HCT116 (cell line): ENCODE data around the gene HYKK. TPM values are rescaled to one million over a fixed set of nuclear protein-coding genes. Genes with fewer than 3 reads are reported as not detected.

Source experiments
- ATAC-seq: fragments of 200-7000 bp; cut with Tn5 transposase; 2 replicates; pipeline ENCODE4 v1.9.1; 2020; ENCODE audit warnings: mild to moderate bottlenecking, moderate library complexity
- BruUV-seq: library from RNA; stranded (reverse); fragments of 400-500 nt; replicated peaks from 2 replicates; lab custom pipeline; 2021; lab: Mats Ljungman, UMichigan
- CTCF ChIA-PET: fragments of 300-600 bp; sonication (Branson Sonifier 250); formaldehyde crosslinking; loops from one replicate; lab custom pipeline; 2021; ENCODE audit warnings: antibody characterized with exemption; lab: Charles Lee
- POLR2A ChIA-PET: fragments of 300-600, 350-600 bp; sonication (Branson Sonifier 250); formaldehyde crosslinking; loops from one replicate; lab custom pipeline; 2021; ENCODE audit warnings: antibody characterized with exemption; lab: Charles Lee
- RAD21 ChIA-PET, 2 experiments: fragments of 300-600 bp; sonication (Branson Sonifier 250); formaldehyde crosslinking; loops; one replicate each; lab custom pipeline; 2023; ENCODE audit warnings: low total read pairs in 2 of 2; ENCODE audit not compliant: uncharacterized antibody in 2 of 2, unreplicated experiment in 2 of 2, low non-redundant PET in 1 of 2; lab: Charles Lee
- DNase-seq: peaks from one replicate; pipeline ENCODE4 v3.0.0-alpha.2; 2010; ENCODE audit warnings: low read depth, low spot score
- H2AFZ ChIP-seq: fragments of 200-600 bp; shearing (Covaris generic), sonication (generic); 2 replicates; pipeline ENCODE4 v1.6.1; 2017; ENCODE audit warnings: low read depth, mixed run types, mixed read lengths, antibody characterized with exemption, low read length; ENCODE audit not compliant: poor library complexity, severe bottlenecking
- H3K27ac ChIP-seq: 2 replicates; pipeline ENCODE4 v1.5.1; 2012; ENCODE audit warnings: low read depth, low read length
- H3K27me3 ChIP-seq: fragments of 200-600 bp; sonication (generic); 2 replicates; pipeline ENCODE4 v1.6.1; 2016; ENCODE audit warnings: mixed run types, low read length, mixed read lengths; ENCODE audit not compliant: insufficient read depth
- H3K36me3 ChIP-seq, 2 experiments: fragments of 200-500 bp in 1 of 2; fragments of 200-600 bp in 1 of 2; sonication (Bioruptor generic) in 1 of 2; sonication (generic) in 1 of 2; 2 replicates each; pipeline versions ENCODE4 v1.5.1 to v1.6.1; 2014 to 2016; ENCODE audit warnings: low read length in 2 of 2, inconsistent platforms in 1 of 2, mixed read lengths in 1 of 2, mixed run types in 1 of 2; ENCODE audit not compliant: insufficient read depth in 2 of 2, control insufficient read depth in 1 of 2
- H3K4me1 ChIP-seq, 2 experiments: fragments of 200-600 bp in 1 of 2; sonication (generic) in 1 of 2; 2 replicates each; pipeline versions ENCODE4 v1.5.1 to v1.6.1; 2012 to 2017; ENCODE audit warnings: low read length in 2 of 2, inconsistent platforms in 1 of 2, mild to moderate bottlenecking in 1 of 2, mixed read lengths in 1 of 2, mixed run types in 1 of 2, moderate library complexity in 1 of 2; ENCODE audit not compliant: insufficient read depth in 2 of 2, control insufficient read depth in 1 of 2
- H3K4me2 ChIP-seq: fragments of 200-600 bp; sonication (generic); 2 replicates; pipeline ENCODE4 v1.6.1; 2017; ENCODE audit warnings: mixed run types, low read length, mixed read lengths
- H3K4me3 ChIP-seq, 2 experiments: fragments of 200-600 bp in 1 of 2; sonication (generic) in 1 of 2; replicated peaks in 1 of 2; 2 replicates each; pipeline ENCODE4 v1.5.1; 2011 to 2016; ENCODE audit warnings: low read length in 2 of 2, control low read depth in 1 of 2, low read depth in 1 of 2, mild to moderate bottlenecking in 1 of 2, mixed read lengths in 1 of 2, mixed run types in 1 of 2
- H3K79me2 ChIP-seq: fragments of 200-600 bp; sonication (generic); 2 replicates; pipeline ENCODE4 v1.6.1; 2017; ENCODE audit warnings: mild to moderate bottlenecking, mixed run types, low read length, moderate library complexity, mixed read lengths; ENCODE audit not compliant: insufficient read depth
- H3K9ac ChIP-seq: fragments of 200-600 bp; sonication (generic); 2 replicates; pipeline ENCODE4 v1.6.1; 2016; ENCODE audit warnings: low read length, mixed read lengths
- H3K9me2 ChIP-seq: fragments of 200-600 bp; sonication (generic), shearing (Covaris generic); 2 replicates; pipeline ENCODE4 v1.6.1; 2017; ENCODE audit warnings: mixed run types, mild to moderate bottlenecking, moderate library complexity; ENCODE audit not compliant: insufficient read depth
- H3K9me3 ChIP-seq, 2 experiments: fragments of 200-500 bp in 1 of 2; fragments of 200-600 bp in 1 of 2; sonication (Bioruptor generic) in 1 of 2; sonication (generic) in 1 of 2; 2 replicates each; pipeline ENCODE4 v1.6.1; 2014 to 2017; ENCODE audit warnings: low read length in 2 of 2, mixed read lengths in 2 of 2, inconsistent platforms in 1 of 2, low read depth in 1 of 2, mild to moderate bottlenecking in 1 of 2, mixed run types in 1 of 2, moderate library complexity in 1 of 2; ENCODE audit not compliant: control insufficient read depth in 1 of 2, insufficient read depth in 1 of 2
- H4K20me1 ChIP-seq: fragments of 200-600 bp; sonication (generic), shearing (Covaris generic); 2 replicates; pipeline ENCODE4 v1.6.1; 2017; ENCODE audit warnings: mixed run types, mild to moderate bottlenecking, moderate library complexity; ENCODE audit not compliant: insufficient read depth
- CBX3 ChIP-seq: IDR thresholded peaks from 2 replicates; pipeline ENCODE4 v1.6.1; 2012; ENCODE audit warnings: low read depth
- CEBPB ChIP-seq: IDR thresholded peaks from 2 replicates; pipeline ENCODE4 v1.6.1; 2012; ENCODE audit warnings: low read depth
- EZH2phosphoT487 ChIP-seq: fragments of 200-600 bp; IDR thresholded peaks from 2 replicates; pipeline ENCODE4 v1.6.1; 2018; ENCODE audit warnings: antibody characterized with exemption, borderline replicate concordance
- POLR2A ChIP-seq: IDR thresholded peaks from 2 replicates; pipeline ENCODE4 v1.7.0; 2011; ENCODE audit warnings: borderline replicate concordance; ENCODE audit not compliant: insufficient read depth, insufficient read length; ENCODE audit errors: extremely low read depth
- REST ChIP-seq: IDR thresholded peaks from 2 replicates; pipeline ENCODE4 v1.6.1; 2012; ENCODE audit warnings: low read depth
- SIN3A ChIP-seq: IDR thresholded peaks from 2 replicates; pipeline ENCODE4 v1.6.1; 2012; ENCODE audit warnings: low read depth
- SP1 ChIP-seq: IDR thresholded peaks from 2 replicates; pipeline ENCODE4 v1.6.1; 2012; ENCODE audit warnings: low read depth
- SRF ChIP-seq: IDR thresholded peaks from 2 replicates; pipeline ENCODE4 v1.6.1; 2012; ENCODE audit warnings: low read depth
- YY1 ChIP-seq: IDR thresholded peaks from 2 replicates; pipeline ENCODE4 v1.6.1; 2011; ENCODE audit warnings: low read length, low read depth, moderate library complexity, mild to moderate bottlenecking; ENCODE audit not compliant: insufficient replicate concordance; ENCODE audit errors: extremely low read depth
- ZFX ChIP-seq: fragments of 450-650 bp; IDR thresholded peaks from 2 replicates; pipeline ENCODE4 v1.6.1; 2017
- intact Hi-C: fragments of 100-400 bp; cut with micrococcal nuclease; formaldehyde crosslinking; loops from 2 replicates; pipeline ENCODE4 v1.10.0; 2022
- total RNA-seq: library from RNA; stranded (reverse); gene quantifications from one replicate; pipeline ENCODE4 v1.2.1, GENCODE V29; 2021; ENCODE audit not compliant: unreplicated experiment

Gene HYKK
- total RNA-seq, 1 experiment from 2014 or later: 6.2 TPM

GRCh38 chr15:78533331-78533730, 26.0 kb downstream of the HYKK start:
- ChIA-PET RAD21 (no interaction called here), POLR2A (no interaction called here)
- H2AFZ ChIP-seq: no peak overlapping the region
- BruUV-seq: no TSS peak
- ATAC-seq (no peak), DNase-seq (no peak)
- intact Hi-C loops: no loop called here
- H3K36me3 ChIP-seq: no peaks in the 10 kb centered on the region
- no peak overlapping the region for H3K27ac ChIP-seq
- no peaks in the 10 kb centered on the region for H3K27me3 ChIP-seq
- H3K9me3 ChIP-seq: no peaks in the 10 kb centered on the region
- H4K20me1 ChIP-seq: no peaks in the 10 kb centered on the region
- TF ChIP-seq ZFX: no peak
- TF ChIP-seq SIN3A: no peak
- no peak for TF ChIP-seq REST
- TF ChIP-seq EZH2phosphoT487: no peak
- no peak for TF ChIP-seq CBX3
- no peak for TF ChIP-seq CEBPB
- no peak for TF ChIP-seq YY1
- no peak for TF ChIP-seq SRF
- TF ChIP-seq SP1: no peak
- no peak for TF ChIP-seq POLR2A
- TF ChIP-seq, all 23 proteins: peak for 0
- H3K9me2 ChIP-seq: no peaks in the 10 kb centered on the region
- no peak overlapping the region for H3K4me2 ChIP-seq
- H3K79me2 ChIP-seq: no peaks in the 10 kb centered on the region
- H3K9ac ChIP-seq: no peak overlapping the region
- H3K4me3 ChIP-seq: no peak overlapping the region
- CTCF ChIA-PET: no interaction called here
- H3K4me1 ChIP-seq: no peaks in the 10 kb centered on the region
